Mesenchymal stem cell (in vitro differentiated cells and primary cell): ENCODE measurements around the gene HLA-A.

ENCODE experiments used
- DNase-seq: peaks from one replicate; pipeline ENCODE4 v3.0.0-alpha.2; 2013
- H2AFZ ChIP-seq: one replicate; pipeline ENCODE4 v1.6.1; 2013; ENCODE audit warnings: low read depth, mild to moderate bottlenecking, control low read depth, inconsistent platforms, low read length, moderate library complexity
- H2AK5ac ChIP-seq: 2 replicates; pipeline ENCODE4 v1.6.1; 2013; ENCODE audit warnings: low read length, moderate library complexity, mild to moderate bottlenecking, inconsistent platforms; ENCODE audit not compliant: severe bottlenecking
- H2BK120ac ChIP-seq: one replicate; pipeline ENCODE4 v1.6.1; 2013; ENCODE audit warnings: low read depth, mild to moderate bottlenecking, inconsistent platforms, low read length, moderate library complexity
- H2BK12ac ChIP-seq, 2 experiments: one replicate each; pipeline ENCODE4 v1.6.1; 2013; ENCODE audit warnings: inconsistent platforms in 2 of 2, low read length in 2 of 2, mild to moderate bottlenecking in 2 of 2, moderate library complexity in 2 of 2, control low read depth in 1 of 2
- H2BK15ac ChIP-seq: one replicate; pipeline ENCODE4 v1.6.1; 2013; ENCODE audit warnings: mild to moderate bottlenecking, low read depth, inconsistent platforms; ENCODE audit not compliant: poor library complexity, severe bottlenecking
- H2BK5ac ChIP-seq: 2 replicates; pipeline ENCODE4 v1.6.1; 2013; ENCODE audit warnings: low read depth, mild to moderate bottlenecking, low read length, control low read depth, inconsistent platforms; ENCODE audit not compliant: poor library complexity, severe bottlenecking
- H3K14ac ChIP-seq, 2 experiments: one replicate each; pipeline ENCODE4 v1.6.1; 2013; ENCODE audit warnings: inconsistent platforms in 2 of 2, low read length in 2 of 2, control low read depth in 1 of 2, mild to moderate bottlenecking in 1 of 2, moderate library complexity in 1 of 2
- H3K18ac ChIP-seq, 2 experiments: one replicate each; pipeline ENCODE4 v1.6.1; 2013; ENCODE audit warnings: inconsistent platforms in 2 of 2, low read length in 2 of 2, control low read depth in 1 of 2, low read depth in 1 of 2, mild to moderate bottlenecking in 1 of 2
- H3K23ac ChIP-seq, 2 experiments: one replicate each; pipeline ENCODE4 v1.6.1; 2013; ENCODE audit warnings: inconsistent platforms in 2 of 2, low read length in 2 of 2, mild to moderate bottlenecking in 2 of 2, moderate library complexity in 2 of 2, control low read depth in 1 of 2
- H3K27ac ChIP-seq: 2 replicates; pipeline ENCODE4 v1.5.1; 2013; ENCODE audit warnings: mild to moderate bottlenecking, moderate library complexity, low read length, control low read depth, inconsistent platforms; ENCODE audit not compliant: poor library complexity, severe bottlenecking
- H3K27me3 ChIP-seq, 2 experiments: 2 replicates each; pipeline versions ENCODE4 v1.6.1 to v1.7.0; 2013; ENCODE audit warnings: low read length in 2 of 2, mild to moderate bottlenecking in 2 of 2, moderate library complexity in 2 of 2, control low read depth in 1 of 2, inconsistent platforms in 1 of 2; ENCODE audit not compliant: control insufficient read depth in 1 of 2, insufficient read depth in 1 of 2
- H3K36me3 ChIP-seq, 2 experiments: 2 replicates each; pipeline versions ENCODE4 v1.6.1 to v1.7.0; 2013; ENCODE audit warnings: low read length in 2 of 2, control low read depth in 1 of 2, inconsistent platforms in 1 of 2, low read depth in 1 of 2, mild to moderate bottlenecking in 1 of 2; ENCODE audit not compliant: insufficient read depth in 2 of 2, control insufficient read depth in 1 of 2
- H3K4ac ChIP-seq, 2 experiments: one replicate each; pipeline ENCODE4 v1.6.1; 2013; ENCODE audit warnings: inconsistent platforms in 2 of 2, low read length in 2 of 2, mild to moderate bottlenecking in 2 of 2, moderate library complexity in 2 of 2, control low read depth in 1 of 2, low read depth in 1 of 2
- H3K4me1 ChIP-seq: 2 replicates; pipeline ENCODE4 v1.6.1; 2013; ENCODE audit warnings: low read depth, low read length, control low read depth; ENCODE audit not compliant: control insufficient read depth, insufficient read depth
- H3K4me2 ChIP-seq: 2 replicates; pipeline ENCODE4 v1.6.1; 2013; ENCODE audit warnings: low read length, mild to moderate bottlenecking, inconsistent platforms; ENCODE audit not compliant: poor library complexity, severe bottlenecking
- H3K4me3 ChIP-seq, 2 experiments: 2 replicates each; pipeline versions ENCODE4 v1.5.1 to v1.7.0; 2013; ENCODE audit warnings: low read length in 2 of 2, mild to moderate bottlenecking in 2 of 2, control low read depth in 1 of 2, low read depth in 1 of 2; ENCODE audit not compliant: insufficient read depth in 1 of 2
- H3K79me1 ChIP-seq: replicated peaks from 2 replicates; pipeline ENCODE4 v1.6.1; 2013; ENCODE audit warnings: mild to moderate bottlenecking, control low read depth, low read length, inconsistent platforms; ENCODE audit not compliant: poor library complexity, severe bottlenecking
- H3K9ac ChIP-seq: 2 replicates; pipeline ENCODE4 v1.7.0; 2013; ENCODE audit warnings: mild to moderate bottlenecking, low read length, moderate library complexity
- H3K9me3 ChIP-seq: 2 replicates; pipeline ENCODE4 v1.7.0; 2013; ENCODE audit warnings: mild to moderate bottlenecking, low read length; ENCODE audit not compliant: control insufficient read depth
- H4K8ac ChIP-seq: one replicate; pipeline ENCODE4 v1.6.1; 2013; ENCODE audit warnings: inconsistent platforms, mild to moderate bottlenecking, low read length, moderate library complexity
- H4K91ac ChIP-seq: one replicate; pipeline ENCODE4 v1.6.1; 2013; ENCODE audit warnings: mild to moderate bottlenecking, low read length, inconsistent platforms
- WGBS: methylation state at CpG from one replicate; pipeline ENCODE4 v1.1.7; 2013; ENCODE audit warnings: mixed read lengths; 5-methylcytosine and 5-hydroxymethylcytosine counted together

The HLA-A gene

GRCh38 chr6:29933955-29934354 is 8.4 kb upstream of the HLA-A start:
- Histone ChIP-seq H2BK15ac (no peak overlapping the region), H3K36me3 (no peaks in the 10 kb centered on the region), H2AK5ac (no peak overlapping the region), H3K27ac (no peak overlapping the region), H3K9me3 (no peaks in the 10 kb centered on the region), H3K79me1 (no peaks in the 10 kb centered on the region), H4K91ac (no peak overlapping the region), H2BK12ac (no peak overlapping the region), H2BK120ac (no peak overlapping the region), H3K4me1 (no peaks in the 10 kb centered on the region), H3K4me2 (no peak overlapping the region), H4K8ac (no peak overlapping the region), H3K14ac (no peak overlapping the region), H3K9ac (no peak overlapping the region), H2AFZ (no peak overlapping the region), H3K18ac (no peak overlapping the region), H3K23ac (no peak overlapping the region), H2BK5ac (no peak overlapping the region), H3K27me3 (peaks cover 0 to 2% of the 10 kb centered on the region in 2 experiments), H3K4me3 (no peak overlapping the region), H3K4ac (no peak overlapping the region)
- no peak for DNase-seq
- whole genome bisulfite sequencing, result 85% methylated on average over 13 of the region's 14 CpGs

GRCh38 chr6:29935273-29935955 is 6.9 kb upstream of the HLA-A start:
- no peak overlapping the region for H3K4ac ChIP-seq
- no peak overlapping the region for H4K91ac ChIP-seq
- no peak overlapping the region for H2AK5ac ChIP-seq
- H3K79me1 ChIP-seq, result no peaks in the 10 kb centered on the region
- no peak overlapping the region for H2BK5ac ChIP-seq
- no peak overlapping the region for H3K23ac ChIP-seq
- no peak overlapping the region for H3K18ac ChIP-seq
- no peaks in the 10 kb centered on the region for H3K4me1 ChIP-seq
- no peak overlapping the region for H3K9ac ChIP-seq
- DNase-seq, result no peak
- H2AFZ ChIP-seq, result no peak overlapping the region
- no CpG with 5 or more reads among the region's 1 CpG for WGBS
- H3K4me3 ChIP-seq, result no peak overlapping the region
- no peaks in the 10 kb centered on the region for H3K27me3 ChIP-seq
- H3K27ac ChIP-seq, result no peak overlapping the region
- H3K14ac ChIP-seq, result no peak overlapping the region
- no peak overlapping the region for H2BK120ac ChIP-seq
- H2BK15ac ChIP-seq, result no peak overlapping the region
- H4K8ac ChIP-seq, result no peak overlapping the region
- no peaks in the 10 kb centered on the region for H3K36me3 ChIP-seq
- no peaks in the 10 kb centered on the region for H3K9me3 ChIP-seq
- no peak overlapping the region for H3K4me2 ChIP-seq
- no peak overlapping the region for H2BK12ac ChIP-seq

- H3K4me3 ChIP-seq, result no peak overlapping the region
These were observed 3.4 kb upstream of the HLA-A start for GRCh38 chr6:29938746-29939508.

GRCh38 chr6:29941016-29941415 is 1.3 kb upstream of the HLA-A start:
- H3K27ac ChIP-seq, result no peak overlapping the region
- no peak overlapping the region for H2BK5ac ChIP-seq
- no peak overlapping the region for H3K4me2 ChIP-seq
- H2BK12ac ChIP-seq, result no peak overlapping the region
- 66% methylated on average over 3 of the region's 4 CpGs for WGBS
- no peak overlapping the region for H2BK120ac ChIP-seq
- H3K14ac ChIP-seq, result no peak overlapping the region
- no peak overlapping the region for H2AK5ac ChIP-seq
- H3K4ac ChIP-seq, result no peak overlapping the region
- peaks cover 3% of the 10 kb centered on the region for H3K4me1 ChIP-seq
- no peak overlapping the region for H4K91ac ChIP-seq
- no peak overlapping the region for H4K8ac ChIP-seq
- no peaks in the 10 kb centered on the region for H3K27me3 ChIP-seq
- H3K9ac ChIP-seq, result peak overlapping the region; percentile 97
- H3K9me3 ChIP-seq, result no peaks in the 10 kb centered on the region
- DNase-seq, result peak; percentile 52
- H3K23ac ChIP-seq, result no peak overlapping the region
- no peaks in the 10 kb centered on the region for H3K79me1 ChIP-seq
- H3K36me3 ChIP-seq, result peaks cover 7 to 19% of the 10 kb centered on the region in 2 experiments
- no peak overlapping the region for H3K4me3 ChIP-seq
- no peak overlapping the region for H3K18ac ChIP-seq
- no peak overlapping the region for H2AFZ ChIP-seq
- no peak overlapping the region for H2BK15ac ChIP-seq

More at GRCh38 chr6:29938746-29939508, 3.4 kb upstream of the HLA-A start:
- H3K4me1 ChIP-seq, result peaks cover 3% of the 10 kb centered on the region
- DNase-seq, result no peak
- H2BK15ac ChIP-seq, result no peak overlapping the region
- no peak overlapping the region for H3K4ac ChIP-seq
- H2BK120ac ChIP-seq, result no peak overlapping the region
- no peak overlapping the region for H4K8ac ChIP-seq
- no peak overlapping the region for H2BK5ac ChIP-seq
- no peak overlapping the region for H3K9ac ChIP-seq
- no peak overlapping the region for H2AFZ ChIP-seq
- 92% methylated on average over 6 of the region's 9 CpGs for WGBS
- no peaks in the 10 kb centered on the region for H3K79me1 ChIP-seq
- H2AK5ac ChIP-seq, result no peak overlapping the region
- H3K18ac ChIP-seq, result no peak overlapping the region
- H3K27me3 ChIP-seq, result no peaks in the 10 kb centered on the region
- H4K91ac ChIP-seq, result no peak overlapping the region
- H3K36me3 ChIP-seq, result peaks cover 0 to 4% of the 10 kb centered on the region in 2 experiments
- H3K14ac ChIP-seq, result no peak overlapping the region
- H3K9me3 ChIP-seq, result no peaks in the 10 kb centered on the region
- H3K23ac ChIP-seq, result no peak overlapping the region
- H3K4me2 ChIP-seq, result no peak overlapping the region
- no peak overlapping the region for H3K27ac ChIP-seq
- no peak overlapping the region for H2BK12ac ChIP-seq
